Cardiac fibroblast (primary cell): ENCODE data around the gene GPM6B.

Experiments
- DNase-seq, 2 donors: peaks; one replicate each; pipeline versions ENCODE4 v3.0.0 to v3.0.0-alpha.2; 2010; ENCODE audit warnings: low read depth in 2 of 2
- H3K4me3 ChIP-seq, 2 donors: replicated peaks in 1 of 2; 1 replicate in 1 of 2; 2 replicates in 1 of 2; pipeline ENCODE4 v1.5.1; 2011; ENCODE audit warnings: low read depth in 2 of 2, low read length in 2 of 2, mild to moderate bottlenecking in 2 of 2, moderate library complexity in 1 of 2
- CTCF ChIP-seq: IDR thresholded peaks from one replicate; pipeline ENCODE4 v1.5.1; 2011; ENCODE audit warnings: low read depth, mild to moderate bottlenecking, low read length, inconsistent platforms

Gene GPM6B

DNA sequence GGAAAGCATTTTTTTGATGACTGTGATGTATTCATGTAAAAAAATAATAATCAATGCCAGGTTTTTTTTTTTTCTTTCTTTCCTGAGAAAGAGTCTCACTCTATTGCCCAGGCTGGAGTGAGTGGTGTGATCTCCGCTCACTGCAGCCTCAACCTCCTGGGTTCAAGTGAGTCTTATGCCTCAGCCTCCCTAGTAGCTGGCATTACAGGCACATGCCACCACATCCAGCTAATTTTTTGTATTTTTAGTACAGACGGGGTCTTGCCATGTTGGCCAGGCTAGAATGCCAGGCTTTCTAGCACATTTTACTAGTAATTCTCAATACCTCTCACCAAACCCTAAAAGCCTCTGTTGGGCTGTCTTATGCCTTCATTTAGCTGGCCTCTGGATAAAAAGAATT is 25.7 kb downstream of the GPM6B start:
- no peak for TF ChIP-seq CTCF
- DNase-seq, result no peak
- H3K4me3 ChIP-seq, result no peak overlapping the region

GRCh38 chrX:13790206-13791131 is 26.4 kb downstream of the GPM6B start:
- no peak for TF ChIP-seq CTCF
- H3K4me3 ChIP-seq, result no peak overlapping the region
- DNase-seq, result peak; percentile 9 to 49

- TF ChIP-seq CTCF, result no peak
- no peak overlapping the region for H3K4me3 ChIP-seq
- DNase-seq, result no peak
These were observed 30.8 kb downstream of the GPM6B start for GRCh38 chrX:13786048-13786447.

DNA sequence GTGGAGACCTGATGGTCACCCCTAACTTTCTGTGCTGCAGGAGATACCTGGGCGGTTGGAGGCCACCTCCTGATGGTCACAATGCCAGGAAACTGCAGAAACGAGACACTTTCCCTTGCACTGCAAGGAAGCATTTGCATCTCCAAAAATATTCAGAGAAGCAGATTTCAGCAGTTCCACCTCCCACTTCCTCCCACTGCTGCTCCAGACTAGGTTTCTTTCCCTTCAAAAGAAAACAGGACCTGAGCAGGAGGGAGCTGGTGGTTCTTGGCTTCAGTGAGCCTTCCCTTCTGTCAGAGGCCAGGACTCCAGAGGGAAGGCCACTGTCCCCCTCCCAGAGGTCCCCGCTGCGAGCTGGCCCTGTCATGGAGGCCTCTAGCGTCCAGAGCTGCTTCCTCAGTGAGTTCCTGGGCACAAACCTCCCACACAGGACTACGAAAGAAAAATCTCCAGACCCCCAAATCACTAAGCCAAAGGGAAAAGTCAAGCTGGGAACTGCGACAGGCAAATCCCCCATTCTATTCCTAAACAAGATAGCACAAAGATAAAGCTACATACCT is 35.9 kb downstream of the GPM6B start:
- TF ChIP-seq CTCF, result no peak
- DNase-seq, result no peak
- H3K4me3 ChIP-seq, result no peak overlapping the region

DNA sequence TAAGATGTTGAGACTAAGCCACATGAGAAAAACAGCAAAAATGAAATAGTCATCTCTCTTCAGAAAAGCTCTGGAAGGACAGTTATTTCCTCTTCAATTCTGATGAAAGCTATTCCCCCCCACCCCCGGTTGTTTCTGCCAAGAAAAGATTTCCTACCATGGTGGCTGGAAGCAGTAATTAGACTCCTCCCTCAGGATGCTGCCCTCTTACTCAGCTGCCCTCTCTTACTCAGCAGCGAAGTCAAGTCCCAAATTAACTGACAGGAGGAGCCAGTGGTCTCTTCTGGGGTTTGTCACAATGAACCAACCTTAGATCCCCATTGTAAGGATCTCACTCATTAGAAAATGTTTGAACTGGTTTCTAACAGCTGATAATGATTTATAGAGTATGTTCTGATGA is 38.0 kb downstream of the GPM6B start:
- H3K4me3 ChIP-seq, result no peak overlapping the region
- no peak for TF ChIP-seq CTCF
- peak; percentile 55 to 72 for DNase-seq

DNA sequence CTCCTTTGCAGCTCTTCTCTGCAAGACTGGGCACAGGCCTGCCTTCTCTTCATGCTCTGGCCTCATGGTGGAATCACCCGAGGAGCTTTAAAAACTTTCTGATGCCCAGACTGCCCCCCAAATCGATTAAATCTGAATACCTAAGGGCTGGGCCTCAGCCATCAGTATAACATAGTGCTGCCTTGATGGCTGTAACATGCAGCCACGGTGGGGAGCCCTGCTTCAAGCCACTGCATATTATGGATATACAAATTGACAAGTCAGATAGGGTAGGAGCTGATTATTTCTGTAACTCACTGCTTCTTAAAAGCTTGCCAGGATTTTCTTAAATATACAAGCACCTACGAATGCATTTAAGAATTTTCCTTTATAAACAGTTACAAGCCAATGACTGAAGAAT is 40.5 kb downstream of the GPM6B start:
- no peak for TF ChIP-seq CTCF
- DNase-seq, result no peak
- H3K4me3 ChIP-seq, result no peak overlapping the region
